Activated naive CD4-positive, alpha-beta T cell treated with anti-CD3 and anti-CD28 coated beads for 36 hours (primary cell): ENCODE results near the gene USP36. TPM values are rescaled to one million over a fixed set of nuclear protein-coding genes. Genes with fewer than 3 reads are reported as not detected.

Experiments used
- CTCF ChIA-PET: fragments of 350-600 bp; sonication (Branson Sonifier 250); formaldehyde crosslinking; loops from one replicate; lab custom pipeline; 2021; ENCODE audit warnings: antibody characterized with exemption; lab: Charles Lee
- DNase-seq: peaks from one replicate; pipeline ENCODE4 v3.0.0-alpha.2; 2020
- H3K27ac Mint-ChIP-seq: one replicate; pipeline ENCODE4 v1.8.0; 2021; ENCODE audit warnings: mild to moderate bottlenecking, mixed read lengths
- H3K27me3 Mint-ChIP-seq: one replicate; pipeline ENCODE4 v1.8.0; 2021; ENCODE audit warnings: low read depth, mixed read lengths
- H3K36me3 Mint-ChIP-seq: one replicate; pipeline ENCODE4 v1.8.0; 2021; ENCODE audit warnings: low read depth, mixed read lengths
- H3K4me1 Mint-ChIP-seq: one replicate; pipeline ENCODE4 v1.8.0; 2021; ENCODE audit warnings: low read depth, mixed read lengths
- H3K4me3 Mint-ChIP-seq: one replicate; pipeline ENCODE4 v1.8.0; 2021; ENCODE audit warnings: mild to moderate bottlenecking, moderate library complexity, mixed read lengths
- H3K9me3 Mint-ChIP-seq: one replicate; pipeline ENCODE4 v1.8.0; 2021; ENCODE audit warnings: mixed read lengths
- intact Hi-C: fragments of 100-400 bp; cut with micrococcal nuclease; formaldehyde crosslinking; loops from one replicate; pipeline ENCODE4 v1.15.1; 2023
- total RNA-seq, 2 experiments: library from RNA; stranded (reverse); gene quantifications; one replicate each; pipeline ENCODE4 v1.2.3, GENCODE V29; 2021

The USP36 gene
- total RNA-seq, 2 experiments from 2014 or later = 65.3 to 68.7 TPM

GRCh38 chr17:78828470-78829185 lies 12.0 kb downstream of the USP36 start:
- DNase-seq = peak; percentile 56

DNA sequence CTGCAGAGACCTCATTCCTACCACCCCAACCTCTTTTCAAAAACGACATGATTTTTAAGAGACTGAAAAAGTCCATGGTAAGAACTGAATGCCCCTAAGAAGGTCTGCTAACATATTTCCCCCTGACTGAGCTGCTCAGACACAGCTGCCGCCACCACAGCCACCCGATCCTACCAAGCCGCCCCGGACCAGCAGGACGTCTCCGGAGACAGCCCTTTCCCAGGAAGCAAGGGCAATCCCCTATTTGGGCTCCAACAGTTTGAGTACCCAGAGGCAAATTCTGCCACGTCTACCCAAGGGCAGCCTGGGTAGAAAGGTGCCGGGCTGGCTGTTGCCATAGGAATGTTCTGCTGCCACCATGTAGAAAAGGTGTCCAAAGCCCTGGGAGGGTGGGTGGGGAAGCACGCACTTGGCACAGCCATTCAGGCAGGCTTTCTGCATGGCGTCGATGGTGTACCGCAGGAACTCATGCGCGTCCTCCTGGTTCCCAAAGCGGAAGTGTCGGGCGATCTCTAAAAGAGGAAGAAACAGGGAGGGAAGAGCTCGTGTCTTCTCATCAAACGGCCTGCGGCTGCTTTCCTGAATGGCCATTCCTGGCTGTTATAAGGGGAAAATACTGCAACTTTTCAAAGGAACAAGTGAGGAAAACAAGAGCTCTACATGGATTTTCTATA lies 13.6 kb downstream of the USP36 start:
- no peak for DNase-seq
- Mint-ChIP-seq H3K36me3 (peaks cover 66% of the 10 kb centered on the region), H3K9me3 (no peaks in the 10 kb centered on the region), H3K4me1 (peaks cover 33% of the 10 kb centered on the region), H3K4me3 (no peak overlapping the region), H3K27me3 (no peaks in the 10 kb centered on the region), H3K27ac (no peak overlapping the region)
- CTCF ChIA-PET = no interaction called here
- intact Hi-C loops = no loop called here

More at GRCh38 chr17:78828470-78829185, 12.0 kb downstream of the USP36 start:
- no peak overlapping the region for H3K4me3 Mint-ChIP-seq
- intact Hi-C loops = no loop called here
- CTCF ChIA-PET = interaction anchor here (0.6 to 1.0 kb wide), 5 partner anchors 10 to 1744 kb away, joined by 3 to 4 read pairs (median 3); no protein-coding TSS in a partner anchor
- H3K4me1 Mint-ChIP-seq = peaks cover 21% of the 10 kb centered on the region
- no peaks in the 10 kb centered on the region for H3K9me3 Mint-ChIP-seq
- no peaks in the 10 kb centered on the region for H3K27me3 Mint-ChIP-seq
- peak overlapping the region; percentile 74 for H3K27ac Mint-ChIP-seq
- peaks cover 64% of the 10 kb centered on the region for H3K36me3 Mint-ChIP-seq

GRCh38 chr17:78826421-78826820 lies 14.2 kb downstream of the USP36 start:
- Mint-ChIP-seq H3K9me3 (no peaks in the 10 kb centered on the region), H3K4me1 (peaks cover 34% of the 10 kb centered on the region), H3K27ac (no peak overlapping the region), H3K36me3 (peaks cover 66% of the 10 kb centered on the region), H3K27me3 (no peaks in the 10 kb centered on the region), H3K4me3 (no peak overlapping the region)
- no peak for DNase-seq
- intact Hi-C loops = no loop called here
- CTCF ChIA-PET = no interaction called here

DNA sequence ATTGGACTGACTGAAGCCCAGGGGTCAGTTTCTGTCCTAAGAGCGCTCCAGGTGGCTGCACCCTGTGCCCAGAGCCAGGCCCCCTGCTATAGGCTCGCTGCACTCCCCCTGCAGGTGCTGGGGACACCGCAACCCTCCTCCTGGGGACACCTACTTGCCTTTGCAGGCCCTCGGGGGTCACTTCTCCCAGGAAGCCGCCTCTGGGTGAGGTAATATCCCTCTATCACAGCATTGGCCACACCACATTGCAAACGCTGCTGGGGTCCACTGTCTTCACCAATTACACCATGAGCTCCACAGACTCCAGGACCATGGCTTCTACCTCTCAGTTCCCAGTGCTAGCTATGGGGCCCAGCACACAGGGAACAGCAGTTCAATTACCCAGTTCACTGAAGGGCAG lies 14.9 kb downstream of the USP36 start:
- CTCF ChIA-PET = no interaction called here
- no peaks in the 10 kb centered on the region for H3K27me3 Mint-ChIP-seq
- intact Hi-C loops = no loop called here
- DNase-seq = no peak
- H3K4me3 Mint-ChIP-seq = no peak overlapping the region
- peak overlapping the region; percentile 41 for H3K27ac Mint-ChIP-seq
- H3K9me3 Mint-ChIP-seq = no peaks in the 10 kb centered on the region
- peaks cover 39% of the 10 kb centered on the region for H3K4me1 Mint-ChIP-seq
- peaks cover 65% of the 10 kb centered on the region for H3K36me3 Mint-ChIP-seq

GRCh38 chr17:78824240-78824639 lies 16.4 kb downstream of the USP36 start:
- Mint-ChIP-seq H3K9me3 (no peaks in the 10 kb centered on the region), H3K4me1 (peaks cover 51% of the 10 kb centered on the region), H3K27ac (peak overlapping the region; percentile 64), H3K4me3 (no peak overlapping the region), H3K36me3 (peaks cover 68% of the 10 kb centered on the region), H3K27me3 (no peaks in the 10 kb centered on the region)
- intact Hi-C loops = no loop called here
- CTCF ChIA-PET = no interaction called here
- DNase-seq = no peak

GRCh38 chr17:78823282-78824046 lies 17.1 kb downstream of the USP36 start:
- H3K27ac Mint-ChIP-seq = peak overlapping the region; percentile 64

DNA sequence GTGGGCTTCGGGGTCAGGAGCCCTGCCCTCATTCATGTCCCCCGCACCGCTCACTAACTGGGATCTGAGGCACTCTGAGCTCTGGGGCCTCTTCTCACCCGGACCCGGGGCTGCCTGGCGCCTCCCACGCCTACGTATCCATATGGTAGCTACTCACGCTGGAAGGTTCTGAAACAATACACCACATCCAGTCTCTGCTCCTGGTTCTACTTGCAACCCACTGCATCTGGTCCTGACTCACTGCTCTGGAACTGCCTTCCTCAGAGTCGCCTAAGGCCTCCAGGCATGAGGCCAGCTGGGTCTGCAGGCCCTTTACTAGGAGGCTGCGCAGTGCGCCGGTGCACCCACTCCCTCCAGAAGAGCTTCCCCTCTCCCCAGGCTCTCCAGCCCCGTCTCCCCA lies 18.1 kb downstream of the USP36 start:
- Mint-ChIP-seq H3K36me3 (peaks cover 68% of the 10 kb centered on the region), H3K4me3 (no peak overlapping the region), H3K9me3 (no peaks in the 10 kb centered on the region), H3K4me1 (peaks cover 58% of the 10 kb centered on the region), H3K27me3 (no peaks in the 10 kb centered on the region), H3K27ac (peak overlapping the region; percentile 46)
- no peak for DNase-seq
- intact Hi-C loops = no loop called here
- CTCF ChIA-PET = no interaction called here

More at GRCh38 chr17:78823282-78824046, 17.1 kb downstream of the USP36 start:
- intact Hi-C loops = no loop called here
- CTCF ChIA-PET = interaction anchor here (0.8 to 0.9 kb wide), 2 partner anchors 34 to 42 kb away, joined by 4 to 8 read pairs; no protein-coding TSS in a partner anchor
- Mint-ChIP-seq H3K4me1 (peaks cover 58% of the 10 kb centered on the region), H3K27me3 (no peaks in the 10 kb centered on the region), H3K4me3 (no peak overlapping the region), H3K9me3 (no peaks in the 10 kb centered on the region), H3K36me3 (peaks cover 74% of the 10 kb centered on the region)
- no peak for DNase-seq

GRCh38 chr17:78821961-78822360 lies 18.7 kb downstream of the USP36 start:
- Mint-ChIP-seq H3K27me3 (no peaks in the 10 kb centered on the region), H3K4me1 (peaks cover 64% of the 10 kb centered on the region), H3K4me3 (no peak overlapping the region), H3K27ac (no peak overlapping the region), H3K36me3 (peaks cover 70% of the 10 kb centered on the region), H3K9me3 (no peaks in the 10 kb centered on the region)
- intact Hi-C loops = no loop called here
- CTCF ChIA-PET = no interaction called here
- no peak for DNase-seq

DNA sequence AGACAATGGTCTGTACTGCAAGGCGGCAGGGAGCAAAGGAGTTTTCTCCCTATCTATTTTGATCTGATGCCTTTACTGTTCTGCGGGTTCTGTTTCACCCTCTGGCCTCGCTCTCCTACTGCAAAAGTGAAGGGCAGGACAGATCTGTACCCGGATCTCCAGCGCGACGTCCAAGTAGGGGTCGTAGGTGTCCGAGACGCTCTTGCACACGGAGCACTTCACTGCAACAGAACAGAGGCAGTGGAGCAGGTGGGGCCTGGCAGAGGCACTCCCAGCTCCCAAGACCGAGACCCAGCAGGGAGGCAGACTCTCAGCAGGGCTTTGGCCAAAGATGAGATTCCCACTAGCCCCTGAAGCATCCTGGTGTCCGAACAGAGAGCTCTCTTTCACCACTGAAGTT lies 19.8 kb downstream of the USP36 start:
- Mint-ChIP-seq H3K4me3 (no peak overlapping the region), H3K27ac (peak overlapping the region; percentile 4), H3K27me3 (no peaks in the 10 kb centered on the region), H3K36me3 (peaks cover 69% of the 10 kb centered on the region), H3K9me3 (no peaks in the 10 kb centered on the region), H3K4me1 (peaks cover 63% of the 10 kb centered on the region)
- CTCF ChIA-PET = interaction anchor here (0.6 kb wide), 1 partner anchor 409 kb away, joined by 3 read pairs; no protein-coding TSS in a partner anchor
- no peak for DNase-seq
- intact Hi-C loops = no loop called here

GRCh38 chr17:78819806-78820792 lies 20.5 kb downstream of the USP36 start:
- Mint-ChIP-seq H3K9me3 (no peaks in the 10 kb centered on the region), H3K4me1 (peaks cover 58% of the 10 kb centered on the region), H3K27ac (peak overlapping the region; percentile 85), H3K4me3 (no peak overlapping the region), H3K36me3 (peaks cover 69% of the 10 kb centered on the region), H3K27me3 (no peaks in the 10 kb centered on the region)
- intact Hi-C loops = loop anchor here (1.0 kb wide), 1 partner anchor 21 kb away; no protein-coding TSS in a partner anchor
- DNase-seq = no peak
- CTCF ChIA-PET = interaction anchor here (0.6 to 2.0 kb wide), 5 partner anchors 21 to 409 kb away, joined by 3 to 5 read pairs (median 4); partner anchors contain the start of gene USP36

DNA sequence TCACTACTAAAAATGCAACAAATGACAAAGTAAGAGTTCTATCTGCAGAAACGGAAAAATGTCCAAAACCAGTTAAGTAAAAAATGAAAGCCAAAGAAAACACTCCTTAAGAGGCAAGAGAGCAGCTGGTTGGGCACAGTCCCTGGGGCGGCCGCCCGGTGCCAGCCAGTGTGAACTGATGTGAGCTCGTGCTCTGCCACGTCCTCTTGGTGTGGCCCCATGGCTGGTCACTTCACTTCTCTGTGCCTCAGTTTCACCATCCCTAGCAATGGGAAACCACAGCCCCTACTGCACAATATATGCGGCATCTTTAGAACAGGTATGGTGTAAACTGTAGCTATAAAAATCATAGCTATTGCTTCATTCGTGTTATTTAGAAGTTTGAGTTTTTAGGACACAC lies 21.2 kb downstream of the USP36 start:
- Mint-ChIP-seq H3K36me3 (peaks cover 68% of the 10 kb centered on the region), H3K4me3 (peak overlapping the region; percentile 45)
- intact Hi-C loops = loop anchor here (1.0 kb wide), 1 partner anchor 22 kb away; no protein-coding TSS in a partner anchor

More for the DNA sequence above, 21.2 kb downstream of the USP36 start:
- Mint-ChIP-seq H3K4me1 (peaks cover 53% of the 10 kb centered on the region), H3K27ac (peak overlapping the region; percentile 85), H3K27me3 (no peaks in the 10 kb centered on the region), H3K9me3 (no peaks in the 10 kb centered on the region)
- CTCF ChIA-PET = interaction anchor here (0.7 to 2.0 kb wide), 5 partner anchors 20 to 112 kb away, joined by 3 to 5 read pairs (median 4); partner anchors contain the start of gene USP36
- no peak for DNase-seq
